Upper lobe of left lung (tissue), 6 donors: ENCODE data around the gene VPS18. TPM values are rescaled to one million over a fixed set of nuclear protein-coding genes. Genes with fewer than 3 reads are reported as not detected.
A peak's percentile ranks its signal among the peaks of the same experiment; 100 is the strongest.

Experiments used
- ATAC-seq, 2 donors: fragments of 200-7000 bp; cut with Tn5 transposase; one replicate each; pipeline ENCODE4 v1.9.1; 2022; ENCODE audit warnings: mild to moderate bottlenecking in 2 of 2, moderate library complexity in 2 of 2; ENCODE audit not compliant: low FRiP score in 2 of 2
- DNase-seq, 2 donors: peaks; one replicate each; pipeline ENCODE4 v3.0.0-alpha.2; 2019 to 2020
- H3K27ac ChIP-seq, 4 donors: fragments of 200-600 bp; sonication (generic); one replicate each; pipeline ENCODE4 v1.5.1; 2016 to 2019
- H3K27me3 ChIP-seq, 4 donors: fragments of 200-600 bp; sonication (generic); one replicate each; pipeline ENCODE4 v1.5.1; 2017 to 2019
- H3K36me3 ChIP-seq, 4 donors: fragments of 200-600 bp; sonication (generic); one replicate each; pipeline ENCODE4 v1.5.1; 2016 to 2019
- H3K4me1 ChIP-seq, 4 donors: fragments of 200-600 bp; sonication (generic); one replicate each; pipeline ENCODE4 v1.5.1; 2018 to 2019
- H3K4me3 ChIP-seq, 4 donors: fragments of 200-600 bp; sonication (generic); one replicate each; pipeline ENCODE4 v1.5.1; 2017 to 2019; ENCODE audit warnings: mild to moderate bottlenecking in 2 of 4, moderate library complexity in 1 of 4
- H3K9me3 ChIP-seq, 4 donors: fragments of 200-600 bp; sonication (generic); one replicate each; pipeline ENCODE4 v1.5.1; 2018 to 2019
- EP300 ChIP-seq, 4 donors: sonication (generic); formaldehyde crosslinking; IDR thresholded peaks; one replicate each; pipeline ENCODE4 v1.5.1; 2017; ENCODE audit warnings: antibody characterized with exemption in 4 of 4, control low read depth in 2 of 4
- POLR2A ChIP-seq, 4 donors: fragments of 450-650 bp; IDR thresholded peaks; one replicate each; pipeline ENCODE4 v1.5.1; 2016 to 2017; ENCODE audit warnings: antibody characterized with exemption in 4 of 4, mild to moderate bottlenecking in 2 of 4
- POLR2AphosphoS5 ChIP-seq, 2 donors: sonication (generic); formaldehyde crosslinking; IDR thresholded peaks; one replicate each; pipeline ENCODE4 v1.5.1; 2017; ENCODE audit warnings: antibody characterized with exemption in 2 of 2
- WGBS, 2 donors: methylation state at CpG; one replicate each; pipeline ENCODE4 v1.1.5; 2017 to 2018; 5-methylcytosine and 5-hydroxymethylcytosine counted together
- total RNA-seq, 6 donors: library from RNA; depleted of rRNA in 4 of 6; stranded (reverse); fragments of >200 nt in 4 of 6; gene quantifications; one replicate each; pipeline versions ENCODE4 v1.1.0 to v1.2.1, GENCODE V29; 2016 to 2021
- TF ChIP-seq, protein P1 (sequence below), 6 experiments: fragments of 450-650 bp in 4 of 6; fragments of 200-600 bp in 2 of 6; sonication (generic) in 2 of 6; IDR thresholded peaks; one replicate each; pipeline ENCODE4 v1.5.1; 2016 to 2019; ENCODE audit warnings: antibody characterized with exemption in 6 of 6
- donor health status: DM: no; HTN: no; CAD: no; lungs with moderate emphysema.
- donor health status: DM: no; HTN: yes; CAD: no; lungs with severe emphysema.

VPS18 gene
- total RNA-seq, 6 donors from 2014 or later, result 19.9 to 43.2 (median 29.2) TPM

DNA sequence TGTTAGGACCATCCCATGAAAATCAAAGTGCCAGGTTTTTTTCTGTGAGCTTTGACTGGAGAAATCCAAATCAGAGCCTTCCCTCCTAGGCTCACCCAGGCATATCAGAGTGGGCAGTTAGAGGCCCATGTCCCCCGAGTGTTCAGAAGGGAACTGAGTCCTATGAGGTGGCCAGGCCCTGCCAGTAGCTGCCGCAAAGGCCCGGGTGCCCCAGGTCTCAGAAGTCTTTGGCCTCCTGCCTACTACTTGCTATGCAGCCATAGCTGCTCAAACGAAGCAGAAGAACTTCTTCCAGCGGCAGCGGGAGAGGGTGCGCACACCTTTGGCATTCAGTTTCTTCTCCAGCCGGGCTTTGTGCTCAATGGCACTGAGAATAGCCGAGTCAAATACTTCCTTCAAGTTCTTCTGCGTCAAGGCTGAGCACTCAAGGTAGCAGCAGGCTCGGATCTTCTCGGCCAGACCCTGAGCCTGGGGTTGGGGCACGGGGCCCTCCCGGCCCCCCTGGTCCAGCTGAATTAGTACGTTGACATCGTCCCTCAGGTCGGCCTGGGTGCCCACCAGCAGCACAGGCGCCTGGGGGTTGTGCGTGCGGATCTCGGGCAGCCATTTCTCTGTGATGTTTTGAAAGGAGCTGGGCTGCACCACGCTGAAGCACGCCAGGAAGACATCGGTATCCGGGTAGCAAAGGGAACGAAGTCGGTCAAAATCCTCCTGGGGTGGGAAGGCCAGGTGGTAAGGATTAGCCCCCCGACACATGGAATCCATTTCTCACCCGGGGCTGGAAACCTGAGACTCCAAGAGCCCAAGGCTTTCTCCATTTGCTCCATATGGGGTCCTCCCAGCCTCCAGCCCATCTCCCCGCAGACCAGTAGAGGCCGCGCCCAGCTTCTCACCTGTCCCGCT, 21.2 kb upstream of the VPS18 start:
- peak in 1 of 2 donors; percentile 76 for DNase-seq
- H3K27ac ChIP-seq, result no peak overlapping the region
- ATAC-seq, result no peak

DNA sequence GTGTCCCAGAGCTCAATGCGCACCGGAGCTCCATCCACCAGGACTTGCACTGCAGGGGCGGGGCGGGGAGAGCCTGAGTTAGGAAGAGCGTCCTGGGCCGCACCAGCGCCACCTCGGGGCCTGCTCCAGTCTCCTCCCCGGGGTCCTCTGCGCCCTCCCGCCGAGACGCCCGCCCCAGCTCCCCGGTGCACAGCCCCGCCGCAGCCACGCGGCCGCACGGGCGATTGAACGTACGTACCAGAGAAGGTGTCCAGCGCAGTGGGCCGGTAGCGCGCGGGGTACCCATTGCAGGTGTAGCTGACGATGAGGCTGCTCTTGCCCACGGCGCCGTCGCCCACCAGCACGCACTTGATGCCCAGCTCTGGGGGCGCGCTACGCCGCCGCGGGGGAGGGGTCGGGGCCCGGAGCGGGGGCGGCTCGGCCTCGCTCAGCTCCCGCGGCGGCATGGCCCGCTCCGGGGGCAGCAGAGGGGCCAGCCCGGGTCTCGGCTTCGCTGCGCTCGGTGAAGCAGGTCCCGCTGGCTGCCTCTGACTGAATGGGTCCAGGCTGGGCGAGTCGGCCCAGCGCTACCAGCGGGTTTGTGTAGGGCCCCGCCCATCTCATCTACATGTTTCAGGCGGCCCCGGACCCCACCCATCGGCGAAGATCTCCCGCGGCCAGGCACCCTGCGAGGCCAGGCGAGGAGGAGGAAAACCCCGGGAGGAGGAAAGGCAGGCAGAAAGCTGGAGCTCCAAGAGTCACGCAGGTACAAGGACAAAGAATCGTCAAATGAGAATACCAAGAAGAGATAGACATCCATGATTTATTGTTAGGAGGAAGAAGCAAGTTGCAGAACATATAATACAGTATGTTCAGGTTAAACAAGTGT, 20.3 kb upstream of the VPS18 start, which contains the start of gene RHOV:
RHOV (minus strand) TSS at position 541 of the 868 bp plus-strand sequence; CDS start at position 446, 95 bp downstream.
- H3K4me1 ChIP-seq, result peaks cover 12 to 20% (median 17%) of the 10 kb centered on the region in 4 donors
- H3K9me3 ChIP-seq, result no peaks in the 10 kb centered on the region
- peak in 1 of 2 donors; percentile 44 for TF ChIP-seq POLR2AphosphoS5 (IDR thresholded peaks at IDR 0.05)
- TF ChIP-seq, protein P1, sequence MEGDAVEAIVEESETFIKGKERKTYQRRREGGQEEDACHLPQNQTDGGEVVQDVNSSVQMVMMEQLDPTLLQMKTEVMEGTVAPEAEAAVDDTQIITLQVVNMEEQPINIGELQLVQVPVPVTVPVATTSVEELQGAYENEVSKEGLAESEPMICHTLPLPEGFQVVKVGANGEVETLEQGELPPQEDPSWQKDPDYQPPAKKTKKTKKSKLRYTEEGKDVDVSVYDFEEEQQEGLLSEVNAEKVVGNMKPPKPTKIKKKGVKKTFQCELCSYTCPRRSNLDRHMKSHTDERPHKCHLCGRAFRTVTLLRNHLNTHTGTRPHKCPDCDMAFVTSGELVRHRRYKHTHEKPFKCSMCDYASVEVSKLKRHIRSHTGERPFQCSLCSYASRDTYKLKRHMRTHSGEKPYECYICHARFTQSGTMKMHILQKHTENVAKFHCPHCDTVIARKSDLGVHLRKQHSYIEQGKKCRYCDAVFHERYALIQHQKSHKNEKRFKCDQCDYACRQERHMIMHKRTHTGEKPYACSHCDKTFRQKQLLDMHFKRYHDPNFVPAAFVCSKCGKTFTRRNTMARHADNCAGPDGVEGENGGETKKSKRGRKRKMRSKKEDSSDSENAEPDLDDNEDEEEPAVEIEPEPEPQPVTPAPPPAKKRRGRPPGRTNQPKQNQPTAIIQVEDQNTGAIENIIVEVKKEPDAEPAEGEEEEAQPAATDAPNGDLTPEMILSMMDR (IDR thresholded peaks at IDR 0.05), result peak in 4 of 6 experiments; percentile 13 to 44 (median 30)
- peak in 1 of 4 donors; percentile 25 for TF ChIP-seq POLR2A (IDR thresholded peaks at IDR 0.05)
- no peak for TF ChIP-seq EP300 (IDR thresholded peaks at IDR 0.05)
- DNase-seq, result peak; percentile 88 to 90
- H3K27me3 ChIP-seq, result peaks cover 0 to 5% (median under 1%) of the 10 kb centered on the region in 4 donors
- peak; percentile 64 to 89 for ATAC-seq
- peak within 1 kb of the TSS in 1 of 4 donors; percentile 58 for H3K27ac ChIP-seq
- H3K36me3 ChIP-seq, result no peaks in the 10 kb centered on the region
- WGBS, 2 donors, result 0 to 1% methylated on average over 9 to 28 of the region's 74 CpGs
- H3K4me3 ChIP-seq, result peak within 1 kb of the TSS; percentile 51 to 67 (median 56)

More for the DNA sequence above, 21.2 kb upstream of the VPS18 start:
- peak overlapping the region in 3 of 4 donors; percentile 51 to 67 (median 52) for H3K4me3 ChIP-seq
- TF ChIP-seq EP300 (IDR thresholded peaks at IDR 0.05), result no peak
- no peak for TF ChIP-seq POLR2AphosphoS5 (IDR thresholded peaks at IDR 0.05)
- TF ChIP-seq POLR2A (IDR thresholded peaks at IDR 0.05), result no peak
- TF ChIP-seq, protein P1 (IDR thresholded peaks at IDR 0.05), result no peak
- peaks cover 0 to 5% (median under 1%) of the 10 kb centered on the region in 4 donors for H3K27me3 ChIP-seq
- peaks cover 12 to 20% (median 17%) of the 10 kb centered on the region in 4 donors for H3K4me1 ChIP-seq
- no peaks in the 10 kb centered on the region for H3K9me3 ChIP-seq
- 73 to 77% methylated on average over 14 to 26 of the region's 33 CpGs for WGBS, 2 donors
- no peaks in the 10 kb centered on the region for H3K36me3 ChIP-seq

DNA sequence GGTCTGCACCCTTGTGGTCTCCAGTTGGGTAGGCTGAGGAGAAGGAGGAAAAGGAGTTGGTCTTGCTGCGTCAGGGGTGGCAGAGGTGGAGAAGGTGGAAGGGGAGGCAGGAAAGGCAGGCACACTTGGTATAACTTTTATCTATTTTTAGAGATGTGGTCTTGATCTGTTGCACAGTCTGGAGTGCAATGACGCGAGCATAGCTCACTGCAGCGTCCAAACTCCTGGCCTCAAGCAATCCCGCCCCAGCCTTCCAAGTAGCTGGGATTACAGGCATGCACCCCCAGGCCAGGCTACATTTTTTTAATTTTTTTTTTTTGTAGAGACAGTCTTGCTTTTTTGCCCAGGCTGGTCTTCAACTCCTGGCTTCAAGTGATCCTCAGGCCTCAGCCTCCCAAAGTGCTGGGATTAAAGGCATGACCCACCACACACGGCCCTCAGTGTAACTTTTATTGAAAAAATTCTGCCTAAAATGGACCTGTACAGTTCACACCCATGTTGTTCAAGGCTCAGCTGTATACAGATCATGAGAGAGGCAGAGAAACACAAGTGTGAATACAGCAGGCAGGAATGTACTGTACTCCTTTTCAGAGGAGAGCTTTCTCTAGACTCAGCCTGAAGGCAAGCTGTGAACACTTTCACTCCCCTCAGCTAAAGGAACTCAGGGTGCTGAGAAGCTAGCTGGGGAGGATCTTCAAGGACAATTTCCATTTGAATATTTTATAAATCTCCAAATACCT, 18.1 kb upstream of the VPS18 start:
- no peak for DNase-seq
- Histone ChIP-seq H3K36me3 (no peaks in the 10 kb centered on the region), H3K9me3 (no peaks in the 10 kb centered on the region), H3K27ac (no peak overlapping the region), H3K4me1 (peaks cover 12 to 20% (median 17%) of the 10 kb centered on the region in 4 donors), H3K27me3 (peaks cover 0 to 5% (median under 1%) of the 10 kb centered on the region in 4 donors), H3K4me3 (no peak overlapping the region)
- 89 to 94% methylated on average over 6 of the region's 6 CpGs for WGBS, 2 donors
- no peak for ATAC-seq
- TF ChIP-seq POLR2A (IDR thresholded peaks at IDR 0.05) (no peak), POLR2AphosphoS5 (IDR thresholded peaks at IDR 0.05) (no peak), EP300 (IDR thresholded peaks at IDR 0.05) (no peak)
- TF ChIP-seq, protein P1 (IDR thresholded peaks at IDR 0.05), result no peak

DNA sequence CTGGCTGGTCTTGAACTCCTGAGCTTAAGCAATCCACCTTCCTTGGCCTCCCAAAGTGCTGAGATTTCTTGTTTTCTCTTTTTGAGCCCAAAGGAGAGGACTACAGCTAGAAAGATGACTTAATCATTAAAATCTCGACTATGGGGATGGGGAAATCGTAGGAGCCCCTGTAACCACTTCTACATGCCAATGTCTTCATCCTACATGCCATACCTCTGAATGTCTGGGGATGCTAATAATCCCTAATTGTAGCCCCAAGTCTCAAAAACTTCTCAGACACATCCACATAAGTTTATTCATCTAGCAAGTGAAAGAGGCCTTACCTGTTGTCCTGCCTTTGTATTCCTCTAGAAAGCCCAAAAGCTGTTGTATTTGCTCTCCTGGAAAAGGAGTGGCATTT, 16.6 kb upstream of the VPS18 start:
- no peak for TF ChIP-seq POLR2A (IDR thresholded peaks at IDR 0.05)
- TF ChIP-seq EP300 (IDR thresholded peaks at IDR 0.05), result no peak
- TF ChIP-seq, protein P1 (IDR thresholded peaks at IDR 0.05), result no peak
- no peak for TF ChIP-seq POLR2AphosphoS5 (IDR thresholded peaks at IDR 0.05)
- H3K36me3 ChIP-seq, result no peaks in the 10 kb centered on the region
- 53 to 60% methylated on average over 2 of the region's 2 CpGs for WGBS, 2 donors

More for the DNA sequence above, 16.6 kb upstream of the VPS18 start:
- Histone ChIP-seq H3K27me3 (peaks cover 0 to 5% (median under 1%) of the 10 kb centered on the region in 4 donors), H3K4me1 (peaks cover 10 to 17% (median 13%) of the 10 kb centered on the region in 4 donors), H3K27ac (no peak overlapping the region), H3K9me3 (no peaks in the 10 kb centered on the region), H3K4me3 (no peak overlapping the region)
- DNase-seq (no peak), ATAC-seq (no peak)
